LHCN-M2 (cell line): ENCODE results near the gene POLDIP2. TPM values are rescaled to one million over a fixed set of nuclear protein-coding genes. Genes with fewer than 3 reads are reported as not detected.
"Not testable (repeated sequence)": the region's sequence is repeated elsewhere in the genome, so short reads cannot be mapped to it uniquely, and the experiment has no call there.

Experiments used
- DNase-seq: peaks from one replicate; pipeline ENCODE4 v3.0.0-alpha.2; 2012; ENCODE audit warnings: low read depth
- total RNA-seq: library from RNA; depleted of rRNA; stranded (reverse); fragments of >200 nt; gene quantifications from 2 replicates; pipeline ENCODE4 v1.2.3, GENCODE V29; 2014

POLDIP2 gene
- total RNA-seq, 1 experiment from 2014 or later = 121 TPM

- DNase-seq = no peak
These were observed 9.3 kb upstream of the POLDIP2 start for GRCh38 chr17:28366605-28367004.

GRCh38 chr17:28365487-28365886, 8.2 kb upstream of the POLDIP2 start:
- no peak for DNase-seq

- no peak for DNase-seq
These were observed 7.5 kb upstream of the POLDIP2 start, which contains the start of gene SEBOX for GRCh38 chr17:28364665-28365363. Gene SEBOX, minus strand, starts transcription at chr17:28365199. Its CDS starts 48 bp downstream, at chr17:28365151.

GRCh38 chr17:28363776-28364650, 6.7 kb upstream of the POLDIP2 start:
- no peak for DNase-seq

- DNase-seq = no peak
These were observed 5.9 kb upstream of the POLDIP2 start for GRCh38 chr17:28363186-28363585.

GRCh38 chr17:28357901-28358197, 522 bp upstream of the POLDIP2 start:
- no peak for DNase-seq

- DNase-seq = no peak
These were observed 7.1 kb downstream of the POLDIP2 start for GRCh38 chr17:28350271-28350670.

GRCh38 chr17:28348979-28349378, 8.3 kb downstream of the POLDIP2 start:
- no peak for DNase-seq

GRCh38 chr17:28347261-28347891, 10.0 kb downstream of the POLDIP2 start:
- peak; percentile 90 for DNase-seq

GRCh38 chr17:28346746-28347246, 10.5 kb downstream of the POLDIP2 start:
- DNase-seq = no peak

- DNase-seq = no peak
These were observed 11.1 kb downstream of the POLDIP2 start for GRCh38 chr17:28346199-28346580.

GRCh38 chr17:28345419-28346198, 11.7 kb downstream of the POLDIP2 start:
- no peak for DNase-seq

- DNase-seq = no peak
These were observed 12.9 kb downstream of the POLDIP2 start for GRCh38 chr17:28344435-28344901.

- DNase-seq = no peak
These were observed 13.3 kb downstream of the POLDIP2 start for GRCh38 chr17:28344011-28344410.

- DNase-seq = no peak
These were observed 13.8 kb downstream of the POLDIP2 start for GRCh38 chr17:28343491-28343932.

GRCh38 chr17:28342313-28342712, 15.0 kb downstream of the POLDIP2 start:
- no peak for DNase-seq

GRCh38 chr17:28341516-28341915, 15.8 kb downstream of the POLDIP2 start:
- DNase-seq = no peak

- DNase-seq = no peak
These were observed 17.0 kb downstream of the POLDIP2 start for GRCh38 chr17:28340374-28340773.

GRCh38 chr17:28339431-28339830, 17.9 kb downstream of the POLDIP2 start:
- no peak for DNase-seq

- not testable (repeated sequence) for DNase-seq
These were observed 18.5 kb downstream of the POLDIP2 start for GRCh38 chr17:28338769-28339212.
